ENCODE data around the gene ERP44. TPM values are rescaled to one million over a fixed set of nuclear protein-coding genes. Genes with fewer than 3 reads are reported as not detected.

Gene ERP44
- total RNA-seq, 1 experiment from 2014 or later, result 10.1 TPM

- no peaks in the 10 kb centered on the region for H3K9me3 ChIP-seq (ENCODE audit: control insufficient read depth, insufficient read depth, low read depth, low read length)
- ATAC-seq (no peak), DNase-seq (ENCODE audit: low read depth, low spot score) (no peak)
- ChIA-PET CTCF (no interaction called here), POLR2A (no interaction called here)
- H3K4me1 ChIP-seq (ENCODE audit: control insufficient read depth, insufficient read depth, low read length), result no peaks in the 10 kb centered on the region
- no peaks in the 10 kb centered on the region for H3K27me3 ChIP-seq (ENCODE audit: control insufficient read depth, insufficient read depth, low read length)
- no peak overlapping the region for H3K27ac ChIP-seq (ENCODE audit: low read length)
- in situ Hi-C loops (cut with HindIII; ENCODE audit: low pct_unique_long_range_greater_than_20kb, low sequenced_read_pairs), result no loop called here
- H3K4me3 ChIP-seq (ENCODE audit: low read depth in 2 of 2, low read length in 2 of 2), result no peak overlapping the region
- no peak for TF ChIP-seq POLR2AphosphoS5 (IDR thresholded peaks at IDR 0.05; ENCODE audit: low read depth, low read length)
- BruUV-seq (replicated peaks), result no TSS peak
- H3K36me3 ChIP-seq (ENCODE audit: control insufficient read depth, insufficient read depth, low read length), result no peaks in the 10 kb centered on the region; the same call in 1 of the 2 replicates
- intact Hi-C loops (cut with micrococcal nuclease; ENCODE audit: unreplicated experiment), result no loop called here
Measured at GRCh38 chr9:99973455-99973854, 125.3 kb downstream of the ERP44 start.

- Histone ChIP-seq H3K36me3 (ENCODE audit: control insufficient read depth, insufficient read depth, low read length) (no peaks in the 10 kb centered on the region; the same call in 1 of the 2 replicates), H3K4me3 (ENCODE audit: low read depth in 2 of 2, low read length in 2 of 2) (no peak overlapping the region), H3K9me3 (ENCODE audit: control insufficient read depth, insufficient read depth, low read depth, low read length) (no peaks in the 10 kb centered on the region), H3K4me1 (ENCODE audit: control insufficient read depth, insufficient read depth, low read length) (no peaks in the 10 kb centered on the region; the same call in 1 of the 2 replicates), H3K27ac (ENCODE audit: low read length) (no peak overlapping the region), H3K27me3 (ENCODE audit: control insufficient read depth, insufficient read depth, low read length) (no peaks in the 10 kb centered on the region)
- in situ Hi-C loops (cut with HindIII; ENCODE audit: low pct_unique_long_range_greater_than_20kb, low sequenced_read_pairs), result no loop called here
- TF ChIP-seq TCF7L2 (IDR thresholded peaks at IDR 0.05; ENCODE audit: low read depth, low read length) (no peak), SIN3A (IDR thresholded peaks at IDR 0.05; ENCODE audit: borderline replicate concordance, insufficient read depth, low read depth, low read length) (no peak), CTCF (IDR thresholded peaks at IDR 0.05) (no peak), REST (IDR thresholded peaks at IDR 0.05; ENCODE audit: insufficient read depth in 1 of 2, low read depth in 2 of 2, low read length in 1 of 2) (no peak)
- DNase-seq (ENCODE audit: low read depth, low spot score), result no peak
- BruUV-seq (replicated peaks), result no TSS peak
- no peak for ATAC-seq
- intact Hi-C loops (cut with micrococcal nuclease; ENCODE audit: unreplicated experiment), result no loop called here
- CTCF ChIA-PET, result interaction anchor here (0.7 kb wide), 1 partner anchor 130 kb away, joined by 7 read pairs; no protein-coding TSS in a partner anchor
- POLR2A ChIA-PET, result no interaction called here
Measured at GRCh38 chr9:99971410-99971809, 127.4 kb downstream of the ERP44 start.

GRCh38 chr9:99970481-99970880, 128.3 kb downstream of the ERP44 start:
- CTCF ChIA-PET, result no interaction called here
- Histone ChIP-seq H3K4me3 (ENCODE audit: low read depth in 2 of 2, low read length in 2 of 2) (no peak overlapping the region), H3K36me3 (ENCODE audit: control insufficient read depth, insufficient read depth, low read length) (no peaks in the 10 kb centered on the region; the same call in 1 of the 2 replicates), H3K27me3 (ENCODE audit: control insufficient read depth, insufficient read depth, low read length) (no peaks in the 10 kb centered on the region), H3K9me3 (ENCODE audit: control insufficient read depth, insufficient read depth, low read depth, low read length) (no peaks in the 10 kb centered on the region), H3K4me1 (ENCODE audit: control insufficient read depth, insufficient read depth, low read length) (no peaks in the 10 kb centered on the region; the same call in 1 of the 2 replicates), H3K27ac (ENCODE audit: low read length) (no peak overlapping the region)
- in situ Hi-C loops (cut with HindIII; ENCODE audit: low pct_unique_long_range_greater_than_20kb, low sequenced_read_pairs), result no loop called here
- POLR2A ChIA-PET, result no interaction called here
- DNase-seq (ENCODE audit: low read depth, low spot score) (no peak), ATAC-seq (no peak)
- BruUV-seq (replicated peaks), result no TSS peak
- intact Hi-C loops (cut with micrococcal nuclease; ENCODE audit: unreplicated experiment), result no loop called here
- TF ChIP-seq TCF7L2 (IDR thresholded peaks at IDR 0.05; ENCODE audit: low read depth, low read length) (no peak), REST (IDR thresholded peaks at IDR 0.05; ENCODE audit: insufficient read depth in 1 of 2, low read depth in 2 of 2, low read length in 1 of 2) (no peak), SIN3A (IDR thresholded peaks at IDR 0.05; ENCODE audit: borderline replicate concordance, insufficient read depth, low read depth, low read length) (no peak), CTCF (IDR thresholded peaks at IDR 0.05) (no peak), POLR2AphosphoS5 (IDR thresholded peaks at IDR 0.05; ENCODE audit: low read depth, low read length) (no peak)

All from Panc1 (cell line).